Measurements from ENCODE around the gene TRDMT1.
A peak's percentile ranks its signal among the peaks of the same experiment; 100 is the strongest.

The TRDMT1 gene

GRCh38 chr10:17234431-17234945 lies 33.0 kb upstream of the TRDMT1 start:
- no peak overlapping the region for H3K27ac Mint-ChIP-seq
- H3K4me3 Mint-ChIP-seq = peak overlapping the region; percentile 53
- no peak for TF ChIP-seq CTCF (IDR thresholded peaks at IDR 0.05)
- peaks cover 9% of the 10 kb centered on the region for H3K27me3 Mint-ChIP-seq (ENCODE audit: low read depth, poor library complexity)
- no peak for DNase-seq
- H3K4me1 Mint-ChIP-seq = peaks cover 36% of the 10 kb centered on the region
- H3K9me3 Mint-ChIP-seq = no peaks in the 10 kb centered on the region
- peaks cover 72% of the 10 kb centered on the region for H3K36me3 Mint-ChIP-seq (ENCODE audit: low read depth)

- H3K36me3 Mint-ChIP-seq (ENCODE audit: low read depth) = peaks cover 72% of the 10 kb centered on the region
- no peak for DNase-seq
- TF ChIP-seq CTCF (IDR thresholded peaks at IDR 0.05) = no peak
- H3K4me1 Mint-ChIP-seq = peaks cover 36% of the 10 kb centered on the region
- H3K27me3 Mint-ChIP-seq (ENCODE audit: low read depth, poor library complexity) = peaks cover 6% of the 10 kb centered on the region
- no peaks in the 10 kb centered on the region for H3K9me3 Mint-ChIP-seq
- no peak overlapping the region for H3K4me3 Mint-ChIP-seq
- peak overlapping the region; percentile 25 for H3K27ac Mint-ChIP-seq
These were observed 32.0 kb upstream of the TRDMT1 start for GRCh38 chr10:17233286-17233991.

GRCh38 chr10:17232276-17232960 lies 30.9 kb upstream of the TRDMT1 start:
- peaks cover 43% of the 10 kb centered on the region for H3K4me1 Mint-ChIP-seq
- H3K27me3 Mint-ChIP-seq (ENCODE audit: low read depth, poor library complexity) = peaks cover 11% of the 10 kb centered on the region
- H3K4me3 Mint-ChIP-seq = peak overlapping the region; percentile 94
- H3K36me3 Mint-ChIP-seq (ENCODE audit: low read depth) = peaks cover 64% of the 10 kb centered on the region
- TF ChIP-seq CTCF (IDR thresholded peaks at IDR 0.05) = no peak
- no peaks in the 10 kb centered on the region for H3K9me3 Mint-ChIP-seq
- DNase-seq = no peak
- H3K27ac Mint-ChIP-seq = no peak overlapping the region

- H3K36me3 Mint-ChIP-seq (ENCODE audit: low read depth) = peaks cover 58% of the 10 kb centered on the region
- no peak for DNase-seq
- H3K27me3 Mint-ChIP-seq (ENCODE audit: low read depth, poor library complexity) = peaks cover 15% of the 10 kb centered on the region
- no peak for TF ChIP-seq CTCF (IDR thresholded peaks at IDR 0.05)
- H3K4me3 Mint-ChIP-seq = peak overlapping the region; percentile 94
- peaks cover 49% of the 10 kb centered on the region for H3K4me1 Mint-ChIP-seq
- no peak overlapping the region for H3K27ac Mint-ChIP-seq
- no peaks in the 10 kb centered on the region for H3K9me3 Mint-ChIP-seq
These were observed 30.3 kb upstream of the TRDMT1 start for GRCh38 chr10:17231788-17232187.

- TF ChIP-seq CTCF (IDR thresholded peaks at IDR 0.05) = no peak
- DNase-seq = peak; percentile 69
- H3K4me1 Mint-ChIP-seq = peaks cover 45% of the 10 kb centered on the region
- H3K9me3 Mint-ChIP-seq = no peaks in the 10 kb centered on the region
- peak overlapping the region; percentile 97 for H3K27ac Mint-ChIP-seq
- H3K27me3 Mint-ChIP-seq (ENCODE audit: low read depth, poor library complexity) = peaks cover 16% of the 10 kb centered on the region
- peaks cover 41% of the 10 kb centered on the region for H3K36me3 Mint-ChIP-seq (ENCODE audit: low read depth)
- H3K4me3 Mint-ChIP-seq = peak overlapping the region; percentile 94
These were observed 28.7 kb upstream of the TRDMT1 start for GRCh38 chr10:17229967-17230682.

Data from nephron progenitor cell (in vitro differentiated cells).